Kidney epithelial cell (primary cell): ENCODE data around the gene CTNNA3. TPM values are rescaled to one million over a fixed set of nuclear protein-coding genes. Genes with fewer than 3 reads are reported as not detected.

Experiments
- DNase-seq: peaks from one replicate; pipeline ENCODE4 v3.0.0-alpha.2; 2010; ENCODE audit warnings: low read depth
- H3K27me3 ChIP-seq: 2 replicates; pipeline ENCODE4 v1.6.0; 2011; ENCODE audit warnings: low read length; ENCODE audit not compliant: control insufficient read depth, insufficient read depth
- H3K36me3 ChIP-seq: 2 replicates; pipeline ENCODE4 v1.5.1; 2011; ENCODE audit warnings: low read length; ENCODE audit not compliant: control insufficient read depth, insufficient read depth
- H3K4me3 ChIP-seq: 2 replicates; pipeline ENCODE4 v1.5.1; 2011; ENCODE audit warnings: low read depth, mild to moderate bottlenecking, control low read depth, low read length
- CTCF ChIP-seq: IDR thresholded peaks from 2 replicates; pipeline ENCODE4 v1.5.1; 2011; ENCODE audit warnings: mild to moderate bottlenecking, moderate library complexity, low read length, control low read depth, inconsistent platforms; ENCODE audit not compliant: insufficient read depth, poor library complexity, severe bottlenecking
- total RNA-seq: library from RNA; depleted of rRNA; stranded (reverse); fragments of >200 nt; gene quantifications from 2 replicates; pipeline ENCODE4 v1.2.3, GENCODE V29; 2015

CTNNA3 gene
- total RNA-seq, 1 donor from 2014 or later, result 0.79 TPM

DNA sequence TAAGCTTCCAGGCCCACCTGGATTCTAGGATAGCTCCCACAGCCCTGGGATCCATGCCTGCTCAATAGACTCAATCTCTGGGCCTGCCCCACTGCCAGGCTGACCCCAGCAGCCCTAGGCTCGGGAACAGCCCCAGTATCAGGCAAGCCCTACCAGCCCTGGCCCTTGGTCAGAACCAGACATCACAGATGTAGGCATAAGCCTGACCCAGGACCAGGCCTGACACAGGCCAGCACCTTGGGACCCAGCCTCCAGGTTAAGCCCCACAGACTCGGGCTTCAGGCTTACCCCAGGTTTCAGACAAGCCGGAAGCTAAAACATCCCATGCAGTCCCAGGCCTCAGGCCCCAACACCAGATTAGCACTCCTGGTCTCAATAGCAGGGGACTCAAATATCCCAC, 1046.4 kb downstream of the CTNNA3 start:
- no peak for DNase-seq
- H3K27me3 ChIP-seq, result no peaks in the 10 kb centered on the region
- H3K4me3 ChIP-seq, result no peak overlapping the region
- H3K36me3 ChIP-seq, result no peaks in the 10 kb centered on the region
- TF ChIP-seq CTCF, result no peak

DNA sequence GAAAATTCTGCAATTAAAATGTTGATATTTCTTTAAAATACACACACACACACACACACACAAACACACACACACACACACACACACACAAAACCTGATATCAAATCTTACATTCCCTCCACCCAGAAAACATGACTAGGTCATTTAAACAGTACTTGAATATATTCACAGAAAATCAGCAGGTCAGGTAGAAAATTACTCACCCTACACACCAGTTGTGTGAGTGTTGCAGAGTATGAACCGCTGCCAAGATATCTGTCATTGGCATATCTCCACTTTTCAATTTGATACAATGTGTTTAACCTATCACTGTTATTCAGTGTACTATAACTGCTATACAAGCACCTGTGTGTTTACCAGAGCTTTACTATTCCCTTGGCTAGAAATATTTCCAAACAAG, 1053.8 kb downstream of the CTNNA3 start:
- DNase-seq, result no peak
- Histone ChIP-seq H3K36me3 (no peaks in the 10 kb centered on the region), H3K4me3 (no peak overlapping the region), H3K27me3 (no peaks in the 10 kb centered on the region)
- TF ChIP-seq CTCF, result no peak

DNA sequence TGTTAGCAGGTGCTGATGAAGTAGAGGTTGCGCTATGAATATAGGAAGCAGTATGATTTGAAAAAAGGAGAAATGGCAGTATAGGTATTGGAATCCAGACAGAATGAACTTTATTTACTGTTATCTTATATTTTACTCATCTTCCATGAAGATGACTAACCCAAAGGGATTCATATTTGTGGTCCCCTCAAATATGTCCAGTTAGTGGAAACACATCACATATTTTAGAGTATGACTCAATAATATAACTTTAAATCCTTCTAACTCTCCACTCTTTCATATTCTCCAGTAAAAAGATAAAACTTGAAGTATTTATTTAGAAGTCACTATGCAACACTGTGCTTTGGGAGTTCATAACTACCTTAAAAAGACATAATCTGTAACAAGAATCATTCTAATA, 1056.6 kb downstream of the CTNNA3 start:
- H3K4me3 ChIP-seq, result no peak overlapping the region
- H3K27me3 ChIP-seq, result no peaks in the 10 kb centered on the region
- DNase-seq, result no peak
- no peak for TF ChIP-seq CTCF
- no peaks in the 10 kb centered on the region for H3K36me3 ChIP-seq

- TF ChIP-seq CTCF, result no peak
- H3K4me3 ChIP-seq, result no peak overlapping the region
- no peak for DNase-seq
- no peaks in the 10 kb centered on the region for H3K27me3 ChIP-seq
- H3K36me3 ChIP-seq, result no peaks in the 10 kb centered on the region
These were observed 1058.5 kb downstream of the CTNNA3 start for GRCh38 chr10:66637273-66638036.

DNA sequence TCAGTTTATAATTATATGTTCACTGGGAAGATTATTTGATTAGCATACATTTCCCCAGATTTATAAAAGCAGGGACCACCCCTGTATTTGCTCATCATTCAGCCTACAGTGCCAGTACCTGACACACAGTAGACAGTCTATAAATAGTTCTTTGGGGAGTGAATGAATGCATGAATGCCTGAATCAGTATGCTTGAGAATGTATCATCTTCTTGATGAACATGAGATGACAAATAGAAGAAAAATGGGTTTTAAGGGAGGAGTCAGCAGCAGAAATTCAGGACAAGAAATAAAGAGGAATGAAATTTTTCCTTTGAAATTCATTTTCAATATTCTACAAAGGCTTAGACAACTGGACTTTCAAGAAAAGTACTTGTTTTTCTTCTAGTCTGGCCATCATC, 1066.0 kb downstream of the CTNNA3 start:
- Histone ChIP-seq H3K36me3 (no peaks in the 10 kb centered on the region), H3K4me3 (no peak overlapping the region), H3K27me3 (no peaks in the 10 kb centered on the region)
- DNase-seq, result no peak
- no peak for TF ChIP-seq CTCF

- Histone ChIP-seq H3K36me3 (no peaks in the 10 kb centered on the region), H3K4me3 (no peak overlapping the region), H3K27me3 (no peaks in the 10 kb centered on the region)
- DNase-seq, result no peak
- TF ChIP-seq CTCF, result peak; percentile 19
These were observed 1068.8 kb downstream of the CTNNA3 start for GRCh38 chr10:66627156-66627555.
